ENCODE measurements around the gene ARID3A.
A peak's percentile ranks its signal among the peaks of the same experiment; 100 is the strongest.

ARID3A gene

GRCh38 chr19:944663-945241 is 18.9 kb downstream of the ARID3A start:
- H4K8ac ChIP-seq (ENCODE audit: low read depth, low read length): no peak overlapping the region
- H3K9me3 ChIP-seq (replicated peaks in 1 of 2; ENCODE audit: control insufficient read depth in 2 of 2, insufficient read depth in 1 of 2, low read depth in 1 of 2, low read length in 2 of 2): peaks cover 0 to 5% of the 10 kb centered on the region in 2 donors
- H3K4me2 ChIP-seq (ENCODE audit: insufficient read depth, low read length, poor library complexity, severe bottlenecking): no peak overlapping the region
- H2AFZ ChIP-seq (ENCODE audit: low read length): no peak overlapping the region
- H3K79me1 ChIP-seq (ENCODE audit: low read depth, low read length): peaks cover 46% of the 10 kb centered on the region
- WGBS, 2 donors (ENCODE audit: extremely low coverage in 2 of 2, insufficient read length in 2 of 2, insufficient replicate concordance in 1 of 2): no CpG with 5 or more reads among the region's 22 CpGs
- no peak overlapping the region for H2BK5ac ChIP-seq (ENCODE audit: low read length)
- no peak overlapping the region for H3K18ac ChIP-seq (ENCODE audit: low read length)
- H3K4ac ChIP-seq (ENCODE audit: low read length): no peak overlapping the region
- peaks cover 0 to 9% of the 10 kb centered on the region in 2 donors for H3K4me1 ChIP-seq (ENCODE audit: control insufficient read depth in 2 of 2, insufficient read depth in 1 of 2, low read depth in 1 of 2, low read length in 2 of 2)
- H3K23ac ChIP-seq (ENCODE audit: low read depth, low read length, poor library complexity): peak overlapping the region; percentile 93
- no peak overlapping the region for H2AK5ac ChIP-seq (ENCODE audit: low read depth, low read length)
- H2BK120ac ChIP-seq (ENCODE audit: low read depth, low read length): no peak overlapping the region
- peaks cover 25 to 58% of the 10 kb centered on the region in 2 donors for H3K36me3 ChIP-seq (replicated peaks in 1 of 2; ENCODE audit: control insufficient read depth in 2 of 2, insufficient read depth in 2 of 2, low read length in 2 of 2)
- H2BK15ac ChIP-seq (ENCODE audit: low read length): no peak overlapping the region
- H3K9ac ChIP-seq (ENCODE audit: low read depth, low read length, poor library complexity): no peak overlapping the region
- no peak overlapping the region for H4K91ac ChIP-seq (ENCODE audit: low read depth, low read length, poor library complexity)
- H3K27me3 ChIP-seq (ENCODE audit: control insufficient read depth in 3 of 3, insufficient read depth in 3 of 3, low read depth in 1 of 3, low read length in 3 of 3): no peaks in the 10 kb centered on the region
- H3K27ac ChIP-seq (replicated peaks; ENCODE audit: low read length): no peak overlapping the region
- no peak overlapping the region for H2BK12ac ChIP-seq (ENCODE audit: low read length)
- no peak overlapping the region for H3K14ac ChIP-seq (ENCODE audit: low read length)
- DNase-seq (ENCODE audit: low spot score): no peak
- H3K4me3 ChIP-seq (ENCODE audit: low read length in 2 of 2): no peak overlapping the region

DNA sequence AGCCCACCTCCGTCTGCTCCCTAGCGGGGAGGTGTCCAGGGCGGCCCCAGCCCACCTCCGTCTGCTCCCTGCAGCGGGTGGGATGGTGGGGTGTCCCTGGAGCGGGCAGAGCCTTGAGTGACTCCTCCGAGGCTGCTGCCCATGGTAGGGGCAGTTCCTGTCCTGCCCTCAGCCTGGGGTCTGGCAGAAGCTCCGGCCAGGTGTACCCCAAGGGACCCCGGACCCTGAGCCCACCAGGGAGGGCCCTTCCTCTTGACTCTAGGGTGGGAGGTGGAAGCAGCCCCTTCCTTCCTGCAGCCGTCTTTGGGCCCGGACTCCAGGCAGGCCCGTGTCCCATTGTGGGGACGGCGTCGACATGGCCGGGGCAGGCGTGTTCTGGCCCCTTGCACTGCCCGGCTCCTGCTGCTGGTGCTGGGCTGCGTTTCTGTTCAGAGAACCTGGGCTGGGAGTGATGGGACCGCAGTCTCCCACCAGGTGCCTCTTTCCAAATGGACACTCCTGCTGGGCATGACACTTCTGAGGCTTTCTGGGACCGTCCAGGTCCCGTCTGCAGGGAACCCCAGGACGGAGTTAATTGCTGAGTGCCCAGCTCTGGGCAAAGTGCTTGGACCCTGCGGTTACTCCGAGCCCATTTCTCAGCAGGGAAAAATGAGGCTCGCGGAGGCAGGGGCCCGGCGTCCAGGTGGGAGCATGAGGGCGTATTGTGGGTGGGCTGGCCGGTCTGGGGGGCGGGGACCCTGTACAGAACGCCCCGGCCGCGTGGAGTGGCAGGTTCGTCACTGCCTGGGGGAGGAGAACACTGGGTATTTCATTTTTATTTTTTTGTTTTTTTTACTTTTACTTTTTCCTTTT is 19.8 kb downstream of the ARID3A start:
- H3K4me1 ChIP-seq (ENCODE audit: control insufficient read depth in 2 of 2, insufficient read depth in 1 of 2, low read depth in 1 of 2, low read length in 2 of 2): peaks cover 0 to 9% of the 10 kb centered on the region in 2 donors
- no peak overlapping the region for H3K14ac ChIP-seq (ENCODE audit: low read length)
- no CpG with 5 or more reads among the region's 37 CpGs for WGBS, 2 donors (ENCODE audit: extremely low coverage in 2 of 2, insufficient read length in 2 of 2, insufficient replicate concordance in 1 of 2)
- H2AFZ ChIP-seq (ENCODE audit: low read length): no peak overlapping the region
- H3K18ac ChIP-seq (ENCODE audit: low read length): no peak overlapping the region
- no peak overlapping the region for H4K8ac ChIP-seq (ENCODE audit: low read depth, low read length)
- H3K36me3 ChIP-seq (replicated peaks in 1 of 2; ENCODE audit: control insufficient read depth in 2 of 2, insufficient read depth in 2 of 2, low read length in 2 of 2): peaks cover 24 to 50% of the 10 kb centered on the region in 2 donors
- peak overlapping the region in 1 of 2 donors; percentile 63 for H3K4me3 ChIP-seq (ENCODE audit: low read length in 2 of 2)
- no peak for DNase-seq (ENCODE audit: low spot score)
- H2BK12ac ChIP-seq (ENCODE audit: low read length): no peak overlapping the region
- H3K79me1 ChIP-seq (ENCODE audit: low read depth, low read length): peaks cover 46% of the 10 kb centered on the region
- H3K23ac ChIP-seq (ENCODE audit: low read depth, low read length, poor library complexity): no peak overlapping the region
- no peak overlapping the region for H3K4me2 ChIP-seq (ENCODE audit: insufficient read depth, low read length, poor library complexity, severe bottlenecking)
- H2BK15ac ChIP-seq (ENCODE audit: low read length): no peak overlapping the region
- H4K91ac ChIP-seq (ENCODE audit: low read depth, low read length, poor library complexity): no peak overlapping the region
- H2AK5ac ChIP-seq (ENCODE audit: low read depth, low read length): no peak overlapping the region
- no peak overlapping the region for H2BK5ac ChIP-seq (ENCODE audit: low read length)
- H3K27ac ChIP-seq (replicated peaks; ENCODE audit: low read length): no peak overlapping the region
- no peak overlapping the region for H2BK120ac ChIP-seq (ENCODE audit: low read depth, low read length)
- H3K9ac ChIP-seq (ENCODE audit: low read depth, low read length, poor library complexity): no peak overlapping the region
- H3K27me3 ChIP-seq (ENCODE audit: control insufficient read depth in 3 of 3, insufficient read depth in 3 of 3, low read depth in 1 of 3, low read length in 3 of 3): no peaks in the 10 kb centered on the region
- H3K4ac ChIP-seq (ENCODE audit: low read length): no peak overlapping the region
- H3K9me3 ChIP-seq (replicated peaks in 1 of 2; ENCODE audit: control insufficient read depth in 2 of 2, insufficient read depth in 1 of 2, low read depth in 1 of 2, low read length in 2 of 2): peaks cover 0 to 5% of the 10 kb centered on the region in 2 donors

- Histone ChIP-seq H3K27me3 (ENCODE audit: control insufficient read depth in 3 of 3, insufficient read depth in 3 of 3, low read depth in 1 of 3, low read length in 3 of 3) (no peaks in the 10 kb centered on the region), H3K4me3 (ENCODE audit: low read length in 2 of 2) (no peak overlapping the region), H4K8ac (ENCODE audit: low read depth, low read length) (no peak overlapping the region), H3K36me3 (replicated peaks in 1 of 2; ENCODE audit: control insufficient read depth in 2 of 2, insufficient read depth in 2 of 2, low read length in 2 of 2) (peaks cover 20 to 38% of the 10 kb centered on the region in 2 donors), H2BK120ac (ENCODE audit: low read depth, low read length) (no peak overlapping the region), H3K4me1 (ENCODE audit: control insufficient read depth in 2 of 2, insufficient read depth in 1 of 2, low read depth in 1 of 2, low read length in 2 of 2) (peaks cover 0 to 4% of the 10 kb centered on the region in 2 donors), H3K14ac (ENCODE audit: low read length) (no peak overlapping the region), H3K4ac (ENCODE audit: low read length) (no peak overlapping the region), H3K27ac (replicated peaks; ENCODE audit: low read length) (no peak overlapping the region), H2AK5ac (ENCODE audit: low read depth, low read length) (no peak overlapping the region), H2BK12ac (ENCODE audit: low read length) (no peak overlapping the region), H4K91ac (ENCODE audit: low read depth, low read length, poor library complexity) (no peak overlapping the region), H3K4me2 (ENCODE audit: insufficient read depth, low read length, poor library complexity, severe bottlenecking) (no peak overlapping the region), H2AFZ (ENCODE audit: low read length) (no peak overlapping the region), H2BK15ac (ENCODE audit: low read length) (no peak overlapping the region), H3K23ac (ENCODE audit: low read depth, low read length, poor library complexity) (peak overlapping the region; percentile 85), H3K79me1 (ENCODE audit: low read depth, low read length) (peaks cover 35% of the 10 kb centered on the region), H3K9ac (ENCODE audit: low read depth, low read length, poor library complexity) (no peak overlapping the region), H3K18ac (ENCODE audit: low read length) (peak overlapping the region; percentile 57), H3K9me3 (replicated peaks in 1 of 2; ENCODE audit: control insufficient read depth in 2 of 2, insufficient read depth in 1 of 2, low read depth in 1 of 2, low read length in 2 of 2) (peaks cover 0 to 5% of the 10 kb centered on the region in 2 donors), H2BK5ac (ENCODE audit: low read length) (peak overlapping the region; percentile 13)
- WGBS, 2 donors (ENCODE audit: extremely low coverage in 2 of 2, insufficient read length in 2 of 2, insufficient replicate concordance in 1 of 2): no CpG with 5 or more reads among the region's 30 CpGs
- no peak for DNase-seq (ENCODE audit: low spot score)
These were observed 21.4 kb downstream of the ARID3A start for GRCh38 chr19:947090-947706.

Data from neuronal stem cell (in vitro differentiated cells).